Measurements from ENCODE around the gene SLC17A2.

SLC17A2 gene

GRCh38 chr6:25930532-25931410, at the start of gene SLC17A2:
Gene SLC17A2 (minus strand): TSS chr6:25930691. CDS start chr6:25925796, 4,895 bp downstream.
- H3K4me1 ChIP-seq (ENCODE audit: control insufficient read depth, insufficient read depth, low read length, unreplicated experiment) = peaks cover 5% of the 10 kb centered on the region
- no peaks in the 10 kb centered on the region for H3K27me3 ChIP-seq (ENCODE audit: insufficient read depth, low read length)
- H3K79me2 ChIP-seq (ENCODE audit: control insufficient read depth, insufficient read depth, low read length, unreplicated experiment) = no peaks in the 10 kb centered on the region
- no peak within 1 kb of the TSS for H3K27ac ChIP-seq (ENCODE audit: low read depth, low read length)
- no peak within 1 kb of the TSS for H3K4me3 ChIP-seq (ENCODE audit: low read depth, low read length)
- H3K36me3 ChIP-seq (ENCODE audit: insufficient read depth, low read length) = no peaks in the 10 kb centered on the region
- H2AFZ ChIP-seq (ENCODE audit: low read length, unreplicated experiment) = no peak within 1 kb of the TSS

GRCh38 chr6:25975923-25976560, 45.6 kb upstream of the SLC17A2 start:
- no peak overlapping the region for H3K4me3 ChIP-seq (ENCODE audit: low read depth, low read length)
- H3K36me3 ChIP-seq (ENCODE audit: insufficient read depth, low read length) = peaks cover 64% of the 10 kb centered on the region
- peaks cover 12% of the 10 kb centered on the region for H3K79me2 ChIP-seq (ENCODE audit: control insufficient read depth, insufficient read depth, low read length, unreplicated experiment)
- H3K4me1 ChIP-seq (ENCODE audit: control insufficient read depth, insufficient read depth, low read length, unreplicated experiment) = peaks cover 15% of the 10 kb centered on the region
- no peaks in the 10 kb centered on the region for H3K27me3 ChIP-seq (ENCODE audit: insufficient read depth, low read length)
- H2AFZ ChIP-seq (ENCODE audit: low read length, unreplicated experiment) = no peak overlapping the region
- no peak overlapping the region for H3K27ac ChIP-seq (ENCODE audit: low read depth, low read length)

GRCh38 chr6:25973923-25974555, 43.5 kb upstream of the SLC17A2 start:
- H2AFZ ChIP-seq (ENCODE audit: low read length, unreplicated experiment) = no peak overlapping the region
- peaks cover 63% of the 10 kb centered on the region for H3K36me3 ChIP-seq (ENCODE audit: insufficient read depth, low read length)
- H3K79me2 ChIP-seq (ENCODE audit: control insufficient read depth, insufficient read depth, low read length, unreplicated experiment) = peaks cover 16% of the 10 kb centered on the region
- H3K4me3 ChIP-seq (ENCODE audit: low read depth, low read length) = no peak overlapping the region
- H3K4me1 ChIP-seq (ENCODE audit: control insufficient read depth, insufficient read depth, low read length, unreplicated experiment) = peaks cover 33% of the 10 kb centered on the region
- H3K27ac ChIP-seq (ENCODE audit: low read depth, low read length) = no peak overlapping the region
- no peaks in the 10 kb centered on the region for H3K27me3 ChIP-seq (ENCODE audit: insufficient read depth, low read length)

GRCh38 chr6:25972902-25973301, 42.4 kb upstream of the SLC17A2 start:
- peaks cover 64% of the 10 kb centered on the region for H3K36me3 ChIP-seq (ENCODE audit: insufficient read depth, low read length)

GRCh38 chr6:25972128-25972527, 41.6 kb upstream of the SLC17A2 start:
- no peak overlapping the region for H3K4me3 ChIP-seq (ENCODE audit: low read depth, low read length)
- peaks cover 50% of the 10 kb centered on the region for H3K4me1 ChIP-seq (ENCODE audit: control insufficient read depth, insufficient read depth, low read length, unreplicated experiment)
- H3K27me3 ChIP-seq (ENCODE audit: insufficient read depth, low read length) = no peaks in the 10 kb centered on the region
- peak overlapping the region; percentile 95 for H3K27ac ChIP-seq (ENCODE audit: low read depth, low read length)
- H3K36me3 ChIP-seq (ENCODE audit: insufficient read depth, low read length) = peaks cover 71% of the 10 kb centered on the region
- H2AFZ ChIP-seq (ENCODE audit: low read length, unreplicated experiment) = no peak overlapping the region
- peaks cover 29% of the 10 kb centered on the region for H3K79me2 ChIP-seq (ENCODE audit: control insufficient read depth, insufficient read depth, low read length, unreplicated experiment)

More at GRCh38 chr6:25972902-25973301, 42.4 kb upstream of the SLC17A2 start:
- H3K27me3 ChIP-seq (ENCODE audit: insufficient read depth, low read length) = no peaks in the 10 kb centered on the region
- peaks cover 23% of the 10 kb centered on the region for H3K79me2 ChIP-seq (ENCODE audit: control insufficient read depth, insufficient read depth, low read length, unreplicated experiment)
- no peak overlapping the region; the same call in 1 of the 2 replicates for H3K27ac ChIP-seq (ENCODE audit: low read depth, low read length)
- peaks cover 45% of the 10 kb centered on the region for H3K4me1 ChIP-seq (ENCODE audit: control insufficient read depth, insufficient read depth, low read length, unreplicated experiment)
- no peak overlapping the region for H3K4me3 ChIP-seq (ENCODE audit: low read depth, low read length)
- no peak overlapping the region for H2AFZ ChIP-seq (ENCODE audit: low read length, unreplicated experiment)

- H3K27ac ChIP-seq (ENCODE audit: low read depth, low read length) = peak overlapping the region; percentile 95
- no peaks in the 10 kb centered on the region for H3K27me3 ChIP-seq (ENCODE audit: insufficient read depth, low read length)
- peak overlapping the region; percentile 59 for H3K4me3 ChIP-seq (ENCODE audit: low read depth, low read length)
- peaks cover 37% of the 10 kb centered on the region for H3K79me2 ChIP-seq (ENCODE audit: control insufficient read depth, insufficient read depth, low read length, unreplicated experiment)
- no peak overlapping the region for H2AFZ ChIP-seq (ENCODE audit: low read length, unreplicated experiment)
- H3K36me3 ChIP-seq (ENCODE audit: insufficient read depth, low read length) = peaks cover 75% of the 10 kb centered on the region
- H3K4me1 ChIP-seq (ENCODE audit: control insufficient read depth, insufficient read depth, low read length, unreplicated experiment) = peaks cover 58% of the 10 kb centered on the region
These were observed 40.8 kb upstream of the SLC17A2 start for GRCh38 chr6:25971187-25971821.

GRCh38 chr6:25968769-25969168, 38.3 kb upstream of the SLC17A2 start:
- Histone ChIP-seq H3K27ac (ENCODE audit: low read depth, low read length) (peak overlapping the region; percentile 42), H3K4me3 (ENCODE audit: low read depth, low read length) (peak overlapping the region; percentile 64), H2AFZ (ENCODE audit: low read length, unreplicated experiment) (no peak overlapping the region), H3K79me2 (ENCODE audit: control insufficient read depth, insufficient read depth, low read length, unreplicated experiment) (peaks cover 55% of the 10 kb centered on the region), H3K36me3 (ENCODE audit: insufficient read depth, low read length) (peaks cover 57% of the 10 kb centered on the region), H3K27me3 (ENCODE audit: insufficient read depth, low read length) (no peaks in the 10 kb centered on the region), H3K4me1 (ENCODE audit: control insufficient read depth, insufficient read depth, low read length, unreplicated experiment) (peaks cover 62% of the 10 kb centered on the region)

GRCh38 chr6:25966711-25967110, 36.2 kb upstream of the SLC17A2 start:
- Histone ChIP-seq H3K27ac (ENCODE audit: low read depth, low read length) (no peak overlapping the region), H2AFZ (ENCODE audit: low read length, unreplicated experiment) (no peak overlapping the region), H3K79me2 (ENCODE audit: control insufficient read depth, insufficient read depth, low read length, unreplicated experiment) (peaks cover 57% of the 10 kb centered on the region), H3K36me3 (ENCODE audit: insufficient read depth, low read length) (peaks cover 37% of the 10 kb centered on the region), H3K27me3 (ENCODE audit: insufficient read depth, low read length) (no peaks in the 10 kb centered on the region), H3K4me3 (ENCODE audit: low read depth, low read length) (peak overlapping the region; percentile 27), H3K4me1 (ENCODE audit: control insufficient read depth, insufficient read depth, low read length, unreplicated experiment) (peaks cover 58% of the 10 kb centered on the region)

GRCh38 chr6:25965058-25965457, 34.6 kb upstream of the SLC17A2 start:
- H3K4me3 ChIP-seq (ENCODE audit: low read depth, low read length) = peak overlapping the region; percentile 78; the same call in 1 of the 2 replicates
- peaks cover 27% of the 10 kb centered on the region for H3K36me3 ChIP-seq (ENCODE audit: insufficient read depth, low read length)
- H3K79me2 ChIP-seq (ENCODE audit: control insufficient read depth, insufficient read depth, low read length, unreplicated experiment) = peaks cover 52% of the 10 kb centered on the region
- no peaks in the 10 kb centered on the region for H3K27me3 ChIP-seq (ENCODE audit: insufficient read depth, low read length)
- H2AFZ ChIP-seq (ENCODE audit: low read length, unreplicated experiment) = no peak overlapping the region
- no peak overlapping the region for H3K27ac ChIP-seq (ENCODE audit: low read depth, low read length)
- H3K4me1 ChIP-seq (ENCODE audit: control insufficient read depth, insufficient read depth, low read length, unreplicated experiment) = peaks cover 46% of the 10 kb centered on the region

- H3K27ac ChIP-seq (ENCODE audit: low read depth, low read length) = peak overlapping the region; percentile 37; the same call in 1 of the 2 replicates
- no peak overlapping the region for H2AFZ ChIP-seq (ENCODE audit: low read length, unreplicated experiment)
These were observed 33.1 kb upstream of the SLC17A2 start for GRCh38 chr6:25963426-25964123.

More at GRCh38 chr6:25963426-25964123, 33.1 kb upstream of the SLC17A2 start:
- H3K27me3 ChIP-seq (ENCODE audit: insufficient read depth, low read length) = no peaks in the 10 kb centered on the region
- H3K36me3 ChIP-seq (ENCODE audit: insufficient read depth, low read length) = peaks cover 26% of the 10 kb centered on the region
- H3K4me3 ChIP-seq (ENCODE audit: low read depth, low read length) = peak overlapping the region; percentile 78
- H3K4me1 ChIP-seq (ENCODE audit: control insufficient read depth, insufficient read depth, low read length, unreplicated experiment) = peaks cover 34% of the 10 kb centered on the region
- H3K79me2 ChIP-seq (ENCODE audit: control insufficient read depth, insufficient read depth, low read length, unreplicated experiment) = peaks cover 48% of the 10 kb centered on the region
